NCI-H2196 (cell line): ENCODE data around the gene CCDC63.
"Not testable (repeated sequence)": the region's sequence is repeated elsewhere in the genome, so short reads cannot be mapped to it uniquely, and the experiment has no call there.

ENCODE experiments used
- DNase-seq: peaks from one replicate; lab custom pipeline; 2025; ENCODE audit not compliant: unreplicated experiment; lab: John Stamatoyannopoulos, UW

The CCDC63 gene

GRCh38 chr12:110844131-110844530 is 2.7 kb upstream of the CCDC63 start:
- DNase-seq, result no peak

DNA sequence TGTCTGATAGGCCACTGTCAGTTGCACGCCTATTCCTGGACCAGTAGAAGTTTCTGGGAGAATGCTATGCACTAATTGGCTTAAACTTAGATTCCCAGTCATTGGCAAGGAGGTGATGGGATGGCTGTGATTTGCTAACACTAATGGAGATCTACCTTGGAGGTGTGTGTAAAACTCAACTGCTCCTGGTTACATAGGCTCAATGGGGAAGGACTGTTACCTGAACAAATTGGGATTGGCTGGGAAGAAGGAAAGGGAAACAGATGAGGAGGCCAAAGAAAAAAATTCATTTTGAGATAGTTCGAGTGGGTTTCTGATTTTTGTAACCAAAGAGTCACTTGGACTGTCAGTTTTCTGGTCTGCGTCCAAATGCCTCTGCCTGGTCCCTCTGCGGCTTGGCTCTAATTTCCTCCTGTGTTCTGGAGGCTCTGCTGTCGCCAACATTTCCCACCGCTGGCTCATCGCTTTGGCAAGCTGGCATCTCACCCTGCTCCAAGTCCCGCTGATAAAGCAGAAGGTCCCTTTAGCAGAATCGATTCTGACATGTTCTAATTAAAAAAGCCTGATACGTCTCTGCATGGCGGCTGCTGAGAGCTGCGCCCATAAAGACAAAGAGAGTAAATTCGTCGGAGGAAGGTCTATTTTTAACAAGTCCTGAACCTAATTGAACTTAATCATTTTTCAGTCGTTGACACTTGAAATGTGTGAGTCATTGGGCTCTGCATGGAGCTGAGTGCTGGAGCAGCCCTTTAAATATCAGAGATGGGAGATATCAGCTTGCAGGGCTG is 2.0 kb upstream of the CCDC63 start:
- peak; percentile 49 for DNase-seq

- no peak for DNase-seq
These were observed 1.5 kb upstream of the CCDC63 start for GRCh38 chr12:110845339-110845682.

DNA sequence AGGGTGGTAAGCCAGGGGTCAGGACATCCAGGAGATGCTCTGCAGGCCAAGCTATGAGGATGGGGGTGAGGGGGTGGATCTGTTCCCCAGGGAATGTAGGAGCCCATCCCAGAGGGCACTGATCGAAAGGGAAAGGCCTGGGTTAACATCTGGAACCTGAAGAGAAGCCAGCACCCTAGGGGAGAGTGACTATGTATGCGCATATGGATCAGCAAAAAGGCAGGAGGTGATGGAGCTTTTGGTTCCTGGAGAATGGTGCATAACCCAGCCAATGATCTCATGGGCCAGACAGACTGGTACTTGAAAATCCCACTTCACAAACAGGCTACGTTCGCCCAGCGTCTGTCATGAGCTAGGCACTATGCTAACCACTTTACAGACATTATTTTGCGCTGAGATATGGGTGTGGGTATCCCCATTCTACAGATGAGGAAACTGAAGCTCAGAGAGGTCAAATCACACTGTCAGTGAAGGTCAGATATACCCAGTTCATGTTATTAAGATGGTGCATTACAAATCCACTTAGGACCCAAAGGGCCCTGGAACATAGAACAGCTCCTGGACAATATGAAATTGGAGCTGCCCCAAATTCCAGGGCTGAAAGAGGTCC is 1.6 kb downstream of the CCDC63 start:
- DNase-seq, result no peak

DNA sequence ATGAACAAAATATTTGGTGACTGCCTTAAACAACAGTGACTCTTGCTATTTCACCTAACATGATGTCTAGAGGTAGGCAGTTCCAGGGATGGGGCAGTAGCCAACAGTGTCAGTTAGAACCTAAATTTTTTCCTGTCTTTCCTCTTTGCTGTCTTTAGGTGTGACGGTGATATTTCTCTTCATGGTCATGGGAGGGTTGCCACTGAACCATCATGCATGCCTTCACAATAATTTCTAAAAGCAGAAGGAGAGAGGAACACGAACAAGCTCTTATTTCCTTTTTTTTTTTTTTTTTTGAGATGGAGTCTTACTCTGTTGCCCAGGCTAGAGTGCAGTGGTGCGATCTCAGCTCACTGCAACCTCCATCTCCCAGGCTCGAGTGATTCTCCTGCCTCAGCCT is 2.4 kb downstream of the CCDC63 start:
- DNase-seq, result no peak

DNA sequence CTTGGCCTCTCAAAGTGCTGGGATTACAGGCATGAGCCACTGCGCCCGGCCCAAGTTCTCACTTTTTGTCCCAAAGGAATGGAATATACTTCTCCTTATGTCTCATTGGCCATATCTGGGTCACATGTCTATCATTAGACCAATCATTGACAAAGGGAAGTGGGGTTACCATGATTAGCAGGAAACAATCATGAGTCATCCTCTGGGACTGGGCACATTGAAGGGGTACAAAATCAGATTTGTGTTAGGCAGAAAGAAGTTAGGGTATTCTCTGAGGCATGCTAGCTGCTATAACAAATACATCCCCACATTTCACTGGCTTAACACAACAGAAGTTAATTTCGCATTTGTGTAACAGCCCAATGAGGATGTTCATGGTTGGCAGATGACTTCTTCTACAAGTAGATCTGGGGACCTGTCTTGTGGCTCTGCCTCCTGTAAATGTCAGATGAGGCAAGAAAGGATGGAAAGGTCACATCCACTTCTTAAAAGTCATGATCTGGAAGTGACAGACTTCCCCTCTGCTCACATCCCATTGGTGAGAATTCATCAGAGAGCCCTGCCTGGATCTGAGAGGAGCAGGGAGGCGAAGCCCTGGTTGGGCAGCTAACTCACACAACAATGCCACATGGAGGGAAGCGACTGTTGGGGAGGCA is 3.1 kb downstream of the CCDC63 start:
- no peak for DNase-seq

- DNase-seq, result no peak
These were observed 4.0 kb downstream of the CCDC63 start for GRCh38 chr12:110850762-110851161.

DNA sequence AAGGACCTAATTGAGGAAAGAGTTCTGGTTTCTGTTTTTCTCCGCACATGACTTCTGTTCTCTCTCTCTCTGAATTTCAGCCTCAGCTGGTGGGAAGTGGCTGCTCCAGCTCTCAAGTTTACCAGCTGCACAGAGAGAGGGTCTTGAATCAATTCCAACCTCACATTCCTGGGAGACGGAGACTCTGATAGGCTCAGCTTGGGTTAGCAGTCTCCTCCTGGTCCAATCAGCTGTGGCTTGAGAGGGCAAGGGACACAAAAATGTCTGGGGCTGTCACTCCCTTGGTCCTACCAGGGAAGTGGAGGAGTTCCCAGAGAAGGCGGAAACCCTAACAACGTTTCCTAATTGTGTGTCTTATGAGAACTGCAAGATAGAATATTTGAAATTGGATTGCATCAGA is 7.0 kb downstream of the CCDC63 start:
- no peak for DNase-seq

GRCh38 chr12:110856542-110856941 is 9.8 kb downstream of the CCDC63 start:
- DNase-seq, result no peak

GRCh38 chr12:110857528-110857927 is 10.7 kb downstream of the CCDC63 start:
- no peak for DNase-seq

DNA sequence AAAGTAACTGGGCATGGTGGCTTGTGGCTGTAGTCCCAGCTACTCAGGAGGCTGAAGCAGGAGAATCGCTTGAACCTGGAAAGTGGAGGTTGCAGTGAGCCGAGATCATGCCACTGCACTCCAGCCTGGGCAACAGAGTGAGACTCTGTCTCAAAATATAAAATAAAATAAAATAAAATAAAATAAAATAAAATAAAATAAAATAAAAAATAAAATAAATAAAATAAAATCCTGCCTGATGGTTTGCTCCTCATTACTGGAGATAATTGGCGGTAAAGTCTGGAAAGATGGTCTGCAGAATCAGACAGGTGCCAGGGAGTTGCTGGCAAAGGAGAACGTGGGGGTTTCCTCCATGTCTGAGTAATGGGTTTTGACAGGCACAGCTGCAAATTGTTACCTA is 11.2 kb downstream of the CCDC63 start:
- not testable (repeated sequence) for DNase-seq

DNA sequence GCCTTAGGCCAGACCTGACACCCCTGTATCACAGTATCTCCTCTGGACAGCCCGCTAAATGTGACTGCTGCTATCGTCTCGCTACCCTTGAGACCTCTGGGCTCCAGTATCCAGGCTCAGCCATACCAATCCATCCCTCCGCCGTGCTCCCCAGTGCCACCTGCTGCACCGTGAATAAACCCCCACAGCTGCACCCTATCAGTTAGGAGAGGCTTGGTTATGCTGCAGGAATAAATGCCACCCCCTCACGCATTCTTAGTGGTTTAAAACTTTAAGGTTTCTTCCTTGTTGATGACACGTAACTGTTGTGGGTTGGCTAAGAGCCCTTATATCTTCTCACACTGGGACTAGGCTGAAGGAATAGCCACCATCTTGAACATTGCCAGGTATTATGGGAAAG is 12.1 kb downstream of the CCDC63 start:
- DNase-seq, result no peak

DNA sequence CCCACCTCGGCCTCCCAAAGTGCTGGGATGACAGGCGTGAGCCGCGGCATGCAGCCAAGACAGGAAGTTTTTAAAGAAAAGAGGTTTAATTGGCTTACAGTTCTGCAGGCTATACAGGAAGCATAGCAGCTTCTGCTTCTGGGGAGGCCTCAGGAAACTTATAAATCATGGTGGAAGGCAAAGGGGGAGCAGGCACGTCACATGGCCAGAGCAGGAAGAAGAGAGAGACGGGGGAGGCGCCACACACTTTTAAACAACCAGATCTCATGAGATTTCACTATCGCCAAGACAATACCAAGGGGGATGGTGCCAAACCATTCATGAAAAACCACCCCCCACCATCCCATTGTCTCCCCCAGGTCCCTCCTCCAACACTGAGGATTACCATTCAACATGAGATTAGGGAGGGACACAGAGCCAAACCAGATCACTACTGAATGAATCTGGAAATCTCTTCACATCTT is 14.1 kb downstream of the CCDC63 start:
- no peak for DNase-seq

DNA sequence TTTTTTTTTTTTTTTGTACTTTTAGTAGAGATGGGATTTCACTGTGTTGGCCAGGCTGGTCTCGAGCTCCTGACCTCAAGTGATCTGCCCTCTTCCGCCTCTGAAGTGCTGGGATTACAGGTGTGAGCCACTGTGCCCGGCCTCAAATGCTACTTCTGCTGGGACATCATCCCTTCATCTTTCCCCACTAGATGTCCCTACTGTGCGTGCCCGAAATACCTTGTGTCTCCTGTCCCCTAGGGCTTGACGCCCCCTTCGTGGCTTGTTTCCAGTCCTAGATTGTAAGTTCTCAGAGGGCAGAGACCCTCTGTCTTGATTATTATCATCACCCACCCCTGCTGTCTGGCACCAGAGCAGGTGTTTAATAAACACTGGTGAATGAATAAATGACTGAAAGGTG is 14.9 kb downstream of the CCDC63 start:
- no peak for DNase-seq

- no peak for DNase-seq
These were observed 15.5 kb downstream of the CCDC63 start for GRCh38 chr12:110862329-110862728.

GRCh38 chr12:110863161-110863560 is 16.4 kb downstream of the CCDC63 start:
- DNase-seq, result no peak

GRCh38 chr12:110865521-110865920 is 18.7 kb downstream of the CCDC63 start:
- DNase-seq, result no peak

DNA sequence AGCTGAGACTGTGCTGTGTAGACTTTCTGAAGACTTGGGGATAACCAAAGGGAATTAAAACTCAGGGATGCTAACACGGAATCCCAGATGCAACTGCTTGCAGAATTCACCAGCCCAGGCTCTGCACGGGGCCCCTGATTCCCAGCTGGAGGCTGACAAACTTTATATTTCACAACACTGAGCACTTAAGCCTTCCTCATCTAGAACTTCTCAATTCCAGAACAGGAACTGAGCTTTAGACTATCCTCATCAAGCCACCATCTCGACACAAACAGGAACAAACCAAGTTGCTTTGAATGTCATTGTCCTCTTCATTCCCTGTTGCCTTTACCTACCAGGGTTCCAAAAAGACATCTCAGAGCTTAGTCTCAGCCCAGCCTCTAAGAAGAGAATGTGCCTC is 22.2 kb downstream of the CCDC63 start:
- no peak for DNase-seq

DNA sequence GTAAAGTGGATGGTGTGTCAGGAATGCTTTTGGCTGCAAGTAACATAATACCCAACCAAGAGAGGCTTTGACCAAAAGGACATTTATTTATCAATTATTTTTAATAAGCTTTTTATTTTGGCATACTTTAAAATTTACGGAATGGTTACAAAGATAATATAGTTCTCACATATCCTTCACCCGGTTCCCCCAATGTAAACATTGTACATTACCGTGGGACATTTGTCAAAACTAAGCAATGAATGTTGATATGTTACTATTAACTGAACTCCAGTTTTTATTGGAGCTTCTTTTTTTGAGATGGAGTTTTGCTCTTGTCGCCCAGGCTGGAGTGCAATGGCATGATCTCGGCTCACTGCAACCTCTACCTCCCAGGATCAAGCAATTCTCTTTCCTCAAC is 23.0 kb downstream of the CCDC63 start:
- no peak for DNase-seq

- DNase-seq, result no peak
These were observed 25.3 kb downstream of the CCDC63 start for GRCh38 chr12:110872100-110872499.

DNA sequence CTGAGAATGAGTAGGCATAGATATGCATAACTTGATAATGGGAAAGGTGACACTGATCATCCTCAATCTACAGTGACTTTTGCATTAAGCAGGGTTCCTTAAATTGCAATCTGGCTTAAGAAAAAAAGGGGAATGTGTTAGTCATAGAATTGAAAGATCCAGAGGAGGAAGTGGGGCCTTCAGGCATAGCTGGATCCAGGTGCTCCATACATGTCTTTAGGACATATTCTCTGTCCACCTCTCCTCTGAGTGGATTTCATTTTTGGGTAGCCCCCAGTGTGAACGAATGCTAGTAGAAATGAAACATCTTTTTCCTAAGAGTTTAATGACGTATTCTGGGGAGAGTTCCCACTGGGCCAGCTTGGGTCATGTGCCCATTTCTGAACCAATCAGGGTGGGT is 27.6 kb downstream of the CCDC63 start:
- no peak for DNase-seq

DNA sequence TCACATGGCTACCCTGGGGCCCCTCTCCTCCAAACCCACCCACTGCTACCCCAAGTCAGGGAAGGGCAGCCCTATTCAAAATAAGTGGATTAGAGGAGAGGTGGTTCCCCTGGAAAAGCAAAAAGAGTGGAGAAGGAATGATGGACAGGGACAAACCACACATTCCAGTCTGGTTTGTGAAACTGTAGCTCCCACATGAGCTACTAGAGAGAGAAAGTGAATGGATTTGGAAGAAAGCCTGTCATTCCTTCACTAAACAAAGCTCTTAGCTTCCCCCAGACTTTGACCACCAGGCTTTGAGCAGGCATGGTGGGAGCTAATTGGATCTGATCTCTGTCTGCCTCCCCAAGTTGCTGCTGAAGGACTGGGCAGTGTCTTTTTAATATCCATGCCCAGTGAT is 28.0 kb downstream of the CCDC63 start:
- DNase-seq, result no peak
